Right lobe of liver (tissue), 6 donors: ENCODE data around the gene USP9X. TPM values are rescaled to one million over a fixed set of nuclear protein-coding genes. Genes with fewer than 3 reads are reported as not detected.
A peak's percentile ranks its signal among the peaks of the same experiment; 100 is the strongest.

ENCODE experiments used
- ATAC-seq, 4 donors: fragments of 200-7000 bp; cut with Tn5 transposase; one replicate each; pipeline ENCODE4 v1.9.1; 2020; ENCODE audit warnings: mild to moderate bottlenecking in 4 of 4, moderate library complexity in 4 of 4
- DNase-seq, 3 donors: peaks; one replicate each; pipeline ENCODE4 v3.0.0-alpha.2; 2020
- H3K27ac ChIP-seq, 3 donors: fragments of 200-600 bp; one replicate each; pipeline ENCODE4 v1.8.0; 2022
- H3K27me3 ChIP-seq, 2 donors: fragments of 200-600 bp; one replicate each; pipeline ENCODE4 v1.8.0; 2022
- H3K36me3 ChIP-seq, 4 donors: fragments of 200-600 bp; sonication (generic) in 1 of 4; one replicate each; pipeline versions ENCODE4 v1.5.1 to v1.8.0; 2017 to 2022; ENCODE audit warnings: control low read depth in 1 of 4
- H3K4me1 ChIP-seq, 4 donors: fragments of 200-600 bp; sonication (generic) in 1 of 4; one replicate each; pipeline versions ENCODE4 v1.5.1 to v1.8.0; 2017 to 2022; ENCODE audit warnings: control low read depth in 1 of 4
- H3K4me3 ChIP-seq, 3 donors: fragments of 200-600 bp; one replicate each; pipeline ENCODE4 v1.8.0; 2022
- H3K9me3 ChIP-seq, 4 donors: fragments of 200-600 bp; sonication (generic) in 1 of 4; one replicate each; pipeline versions ENCODE4 v1.5.1 to v1.8.0; 2017 to 2022; ENCODE audit warnings: control low read depth in 1 of 4
- POLR2A ChIP-seq: fragments of 450-650 bp; IDR thresholded peaks from one replicate; pipeline ENCODE4 v1.6.1; 2017; ENCODE audit warnings: antibody characterized with exemption, mild to moderate bottlenecking
- WGBS: methylation state at CpG from one replicate; pipeline ENCODE4 v1.1.6; 2018; ENCODE audit warnings: low coverage, low lambda C conversion rate; ENCODE audit not compliant: insufficient coverage; ENCODE audit errors: missing lambda C conversion rate; 5-methylcytosine and 5-hydroxymethylcytosine counted together
- intact Hi-C, 2 donors: fragments of 100-400 bp; cut with DNase I; formaldehyde crosslinking; loops; one replicate each; pipeline versions ENCODE4 v1.11.2 to v1.14.1; 2022
- total RNA-seq, 6 experiments: library from RNA; depleted of rRNA in 2 of 6; stranded (reverse); fragments of >200 nt in 2 of 6; fragmentation: NEBNext Ultra II Directional in 3 of 6; extraction: Animal tissue kit (Norgen Biotek cat#: 25700) in 3 of 6; gene quantifications; one replicate each; pipeline versions ENCODE4 v1.1.0 to v1.2.4, GENCODE V29; 2016 to 2023
- TF ChIP-seq, protein P1 (sequence below), 4 donors: fragments of 200-600 bp in 3 of 4; fragments of 450-650 bp in 1 of 4; IDR thresholded peaks; one replicate each; pipeline versions ENCODE4 v1.5.1 to v1.8.0; 2016 to 2022; ENCODE audit warnings: antibody characterized with exemption in 4 of 4, mild to moderate bottlenecking in 2 of 4
- donor health status: DM: no; HTN: yes; CAD: no.
- donor health status: DM: no; HTN: no; CAD: no.
- donor health status: DM: no; HTN: no; CAD: no.
- donor health status: DM: no; HTN: yes; CAD: no.
- donor health status: DM: no; HTN: yes; CAD: no.

USP9X gene
- total RNA-seq, 6 experiments from 2014 or later: 53.5 to 76.2 (median 63.1) TPM

GRCh38 chrX:41152221-41152620 lies 67.0 kb downstream of the USP9X start:
- TF ChIP-seq, protein P1, sequence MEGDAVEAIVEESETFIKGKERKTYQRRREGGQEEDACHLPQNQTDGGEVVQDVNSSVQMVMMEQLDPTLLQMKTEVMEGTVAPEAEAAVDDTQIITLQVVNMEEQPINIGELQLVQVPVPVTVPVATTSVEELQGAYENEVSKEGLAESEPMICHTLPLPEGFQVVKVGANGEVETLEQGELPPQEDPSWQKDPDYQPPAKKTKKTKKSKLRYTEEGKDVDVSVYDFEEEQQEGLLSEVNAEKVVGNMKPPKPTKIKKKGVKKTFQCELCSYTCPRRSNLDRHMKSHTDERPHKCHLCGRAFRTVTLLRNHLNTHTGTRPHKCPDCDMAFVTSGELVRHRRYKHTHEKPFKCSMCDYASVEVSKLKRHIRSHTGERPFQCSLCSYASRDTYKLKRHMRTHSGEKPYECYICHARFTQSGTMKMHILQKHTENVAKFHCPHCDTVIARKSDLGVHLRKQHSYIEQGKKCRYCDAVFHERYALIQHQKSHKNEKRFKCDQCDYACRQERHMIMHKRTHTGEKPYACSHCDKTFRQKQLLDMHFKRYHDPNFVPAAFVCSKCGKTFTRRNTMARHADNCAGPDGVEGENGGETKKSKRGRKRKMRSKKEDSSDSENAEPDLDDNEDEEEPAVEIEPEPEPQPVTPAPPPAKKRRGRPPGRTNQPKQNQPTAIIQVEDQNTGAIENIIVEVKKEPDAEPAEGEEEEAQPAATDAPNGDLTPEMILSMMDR (IDR thresholded peaks at IDR 0.05): no peak
- no peak for TF ChIP-seq POLR2A
- WGBS: 84% methylated on average over 4 of the region's 4 CpGs
- H3K36me3 ChIP-seq: peaks cover 0 to 23% (median 7%) of the 10 kb centered on the region in 4 donors
- H3K9me3 ChIP-seq: no peaks in the 10 kb centered on the region
- intact Hi-C loops: no loop called here
- H3K4me3 ChIP-seq: no peak overlapping the region
- H3K27me3 ChIP-seq: no peaks in the 10 kb centered on the region
- H3K27ac ChIP-seq: no peak overlapping the region
- DNase-seq (no peak), ATAC-seq (no peak)
- H3K4me1 ChIP-seq: peaks cover 0 to 5% (median 0%) of the 10 kb centered on the region in 4 donors

DNA sequence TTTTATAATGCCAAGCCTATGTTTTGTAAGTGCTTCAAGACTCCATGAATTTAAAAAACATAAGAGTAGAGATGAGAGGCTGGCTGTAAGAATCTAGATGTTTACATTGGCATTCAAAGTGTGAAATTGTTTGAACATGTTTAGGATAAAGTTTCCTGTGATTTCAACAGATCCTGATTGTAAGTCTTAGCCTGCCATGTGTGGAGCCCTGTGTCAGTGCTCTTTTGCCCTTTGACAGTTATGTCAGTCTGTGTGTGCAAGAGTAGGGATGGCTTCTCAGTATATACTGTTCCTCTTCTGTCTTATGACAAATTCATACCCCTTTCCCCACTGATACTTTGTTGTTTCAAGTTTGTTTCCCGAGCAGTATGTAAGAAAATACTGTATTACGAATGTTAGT lies 68.2 kb downstream of the USP9X start:
- no peaks in the 10 kb centered on the region for H3K9me3 ChIP-seq
- H3K4me1 ChIP-seq: peaks cover 0 to 5% (median 0%) of the 10 kb centered on the region in 4 donors
- H3K27me3 ChIP-seq: no peaks in the 10 kb centered on the region
- H3K4me3 ChIP-seq: no peak overlapping the region
- peaks cover 0 to 16% (median 7%) of the 10 kb centered on the region in 4 donors for H3K36me3 ChIP-seq
- TF ChIP-seq, protein P1 (IDR thresholded peaks at IDR 0.05): no peak
- TF ChIP-seq POLR2A: no peak
- H3K27ac ChIP-seq: no peak overlapping the region
- DNase-seq (no peak), ATAC-seq (peak in 1 of 4 donors; percentile 55)
- 90% methylated on average over 2 of the region's 2 CpGs for WGBS
- intact Hi-C loops: no loop called here

- TF ChIP-seq POLR2A: no peak
- TF ChIP-seq, protein P1 (IDR thresholded peaks at IDR 0.05): no peak
- H3K9me3 ChIP-seq: no peaks in the 10 kb centered on the region
- H3K27me3 ChIP-seq: no peaks in the 10 kb centered on the region
- H3K4me1 ChIP-seq: peaks cover 0 to 5% (median 0%) of the 10 kb centered on the region in 4 donors
- DNase-seq (no peak), ATAC-seq (no peak)
- H3K4me3 ChIP-seq: no peak overlapping the region
- H3K27ac ChIP-seq: no peak overlapping the region
- 74% methylated on average over 2 of the region's 2 CpGs for WGBS
- H3K36me3 ChIP-seq: peaks cover 0 to 14% (median 5%) of the 10 kb centered on the region in 4 donors
- intact Hi-C loops: no loop called here
These were observed 68.7 kb downstream of the USP9X start for GRCh38 chrX:41153957-41154356.

GRCh38 chrX:41164449-41164848 lies 79.2 kb downstream of the USP9X start:
- no peak for ATAC-seq
- Histone ChIP-seq H3K4me3 (no peak overlapping the region), H3K36me3 (peaks cover 0 to 41% (median 1%) of the 10 kb centered on the region in 4 donors), H3K4me1 (peaks cover 0 to 5% (median 0%) of the 10 kb centered on the region in 4 donors), H3K9me3 (no peaks in the 10 kb centered on the region), H3K27ac (no peak overlapping the region), H3K27me3 (no peaks in the 10 kb centered on the region)
- DNase-seq: no peak
- intact Hi-C loops: no loop called here
- 88% methylated on average over 4 of the region's 4 CpGs for WGBS
- TF ChIP-seq, protein P1 (IDR thresholded peaks at IDR 0.05): no peak
- TF ChIP-seq POLR2A: no peak

DNA sequence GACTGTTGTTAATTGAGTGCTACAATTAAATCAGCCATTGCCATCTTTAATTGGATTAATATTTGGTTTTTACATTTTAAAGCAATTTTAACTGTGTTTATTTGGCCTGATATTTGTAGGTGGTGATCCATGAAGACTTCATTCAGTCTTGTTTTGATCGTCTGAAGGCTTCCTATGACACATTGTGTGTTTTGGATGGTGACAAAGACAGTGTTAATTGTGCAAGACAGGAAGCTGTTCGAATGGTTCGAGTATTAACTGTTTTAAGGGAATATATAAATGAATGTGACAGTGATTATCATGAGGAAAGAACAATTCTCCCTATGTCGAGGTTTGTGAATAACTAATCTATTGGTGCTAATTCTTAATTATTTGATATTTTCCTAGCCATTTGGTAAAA lies 82.6 kb downstream of the USP9X start:
- DNase-seq (no peak), ATAC-seq (peak in 1 of 4 donors; percentile 67)

More for the DNA sequence above, 82.6 kb downstream of the USP9X start:
- intact Hi-C loops: no loop called here
- Histone ChIP-seq H3K9me3 (no peaks in the 10 kb centered on the region), H3K4me1 (no peaks in the 10 kb centered on the region), H3K27ac (no peak overlapping the region), H3K4me3 (no peak overlapping the region), H3K36me3 (peaks cover 0 to 76% (median 18%) of the 10 kb centered on the region in 4 donors), H3K27me3 (no peaks in the 10 kb centered on the region)
- 46% methylated on average over 4 of the region's 4 CpGs for WGBS
- TF ChIP-seq POLR2A: no peak
- TF ChIP-seq, protein P1 (IDR thresholded peaks at IDR 0.05): no peak
